ENCODE results near the gene IL12RB1. TPM values are rescaled to one million over a fixed set of nuclear protein-coding genes. Genes with fewer than 3 reads are reported as not detected.

The IL12RB1 gene
- total and polyA plus RNA-seq, 10 of the 15 experiments (the other 5 are each of a cell fraction or from before 2014, with no cell fraction given): 2.8 to 29.9 (median 17.6) TPM

- TF ChIP-seq ZBTB4 (CRISPR knock-in tag; IDR thresholded peaks at IDR 0.05): no peak
- no peak for TF ChIP-seq RFX5 (IDR thresholded peaks at IDR 0.05; ENCODE audit: low read depth, low read length)
- peak; percentile 70; the same call in 1 of the 2 replicates for TF ChIP-seq POLR2AphosphoS5 (IDR thresholded peaks at IDR 0.05; ENCODE audit: low read length)
- no peak for TF ChIP-seq FOXM1 (IDR thresholded peaks at IDR 0.05; ENCODE audit: low read depth, low read length)
- no peak; the same call in 1 of the 2 replicates for TF ChIP-seq ZBTB40 (IDR thresholded peaks at IDR 0.05; ENCODE audit: borderline replicate concordance)
- TF ChIP-seq CUX1 (IDR thresholded peaks at IDR 0.05; ENCODE audit: insufficient replicate concordance, low read depth, low read length): no peak
- no peak for TF ChIP-seq ZSCAN29 (IDR thresholded peaks at IDR 0.05)
- no peak for TF ChIP-seq SREBF1 (IDR thresholded peaks at IDR 0.05; ENCODE audit: low read length)
- TF ChIP-seq CHD4 (IDR thresholded peaks at IDR 0.05): no peak
- TF ChIP-seq FOS (IDR thresholded peaks at IDR 0.05; ENCODE audit: borderline replicate concordance, extremely low read depth, insufficient read length): no peak
- peak; percentile 62 for TF ChIP-seq POLR2A (IDR thresholded peaks at IDR 0.05; ENCODE audit: low read depth, low read length)
- no peak for TF ChIP-seq WRNIP1 (IDR thresholded peaks at IDR 0.05; ENCODE audit: borderline replicate concordance, low read depth, low read length)
- peak; percentile 86 for TF ChIP-seq RUNX3 (IDR thresholded peaks at IDR 0.05; ENCODE audit: low read length)
- no peak for TF ChIP-seq RBBP5 (conservative IDR thresholded peaks at IDR 0.05)
- no peak for TF ChIP-seq USF1 (IDR thresholded peaks at IDR 0.05; ENCODE audit: borderline replicate concordance, extremely low read length, insufficient read depth, low read depth, low read length)
- no peak for TF ChIP-seq RAD51 (IDR thresholded peaks at IDR 0.05)
- 0 out of 2 replicates have a peak, but pooled peaks have one; percentile 37 for TF ChIP-seq GATAD2B (conservative IDR thresholded peaks at IDR 0.05; ENCODE audit: low read depth)
- no peak for TF ChIP-seq NR2C1 (IDR thresholded peaks at IDR 0.05)
Measured at GRCh38 chr19:18086590-18087138, at the start of gene IL12RB1 (continued).

Measured in GM12878 (cell line).